H1 (cell line): ENCODE data around the gene POLN. TPM values are rescaled to one million over a fixed set of nuclear protein-coding genes. Genes with fewer than 3 reads are reported as not detected.

ENCODE experiments used
- ATF2 ChIP-seq: IDR thresholded peaks from 2 replicates; pipeline ENCODE4 v1.6.1; 2012; ENCODE audit warnings: low read length, inconsistent platforms
- TAF7 ChIP-seq: optimal IDR thresholded peaks from 2 replicates; pipeline ENCODE3; 2011; ENCODE audit warnings: low read depth, mild to moderate bottlenecking, inconsistent platforms, low read length, moderate library complexity, borderline replicate concordance
- polyA plus RNA-seq, 7 experiments: library from polyadenylated mRNA; depleted of rRNA in 3 of 7; stranded (reverse) in 5 of 7; unstranded in 2 of 7; fragments of >200 nt in 5 of 7; fragments of 200-250 nt in 2 of 7; gene quantifications; 1 replicate in 5 of 7; 2 replicates in 1 of 7; 4 replicates in 1 of 7; pipeline versions ENCODE4 v1.2.1 to v1.2.3, GENCODE V29; 2011 to 2013; ENCODE audit warnings: missing spikeins in 2 of 7, mixed read lengths in 2 of 7
- total RNA-seq: library from RNA; stranded (reverse); fragmentation: NEBNext Ultra II Directional; extraction: Animal tissue kit (Norgen Biotek cat#: 25700); gene quantifications from 2 replicates; pipeline ENCODE4 v1.2.1, GENCODE V29; 2021

Gene POLN
- total and polyA plus RNA-seq, 2 of the 8 experiments (the other 6 are each of a cell fraction or from before 2014, with no cell fraction given), result 0.98 to 1.5 TPM

- TF ChIP-seq ATF2 (no peak), TAF7 (no peak)
Observed at GRCh38 chr4:2231082-2231481, 10.8 kb downstream of the POLN start (continued).
